CD4-positive, alpha-beta T cell treated with Interleukin-21 for 1 hour (primary cell): ENCODE measurements around the gene MLX.
A peak's percentile ranks its signal among the peaks of the same experiment; 100 is the strongest.

Source experiments
- DNase-seq: peaks from one replicate; pipeline ENCODE4 v3.0.0-alpha.2; 2020

The MLX gene, protein sequence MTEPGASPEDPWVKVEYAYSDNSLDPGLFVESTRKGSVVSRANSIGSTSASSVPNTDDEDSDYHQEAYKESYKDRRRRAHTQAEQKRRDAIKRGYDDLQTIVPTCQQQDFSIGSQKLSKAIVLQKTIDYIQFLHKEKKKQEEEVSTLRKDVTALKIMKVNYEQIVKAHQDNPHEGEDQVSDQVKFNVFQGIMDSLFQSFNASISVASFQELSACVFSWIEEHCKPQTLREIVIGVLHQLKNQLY

GRCh38 chr17:42566883-42567573 is at the start of gene MLX:
Gene MLX, plus strand, starts transcription at chr17:42567100. Its CDS starts 25 bp downstream, at chr17:42567125.
- peak; percentile 92 for DNase-seq

GRCh38 chr17:42517516-42517915 is 49.4 kb upstream of the MLX start:
- peak; percentile 84 for DNase-seq

- no peak for DNase-seq
Measured at GRCh38 chr17:42518046-42518754, 48.7 kb upstream of the MLX start.

GRCh38 chr17:42518755-42519545 is 48.0 kb upstream of the MLX start:
- no peak for DNase-seq

- DNase-seq, result no peak
Measured at GRCh38 chr17:42519546-42520491, 47.1 kb upstream of the MLX start.

GRCh38 chr17:42520540-42520951 is 46.4 kb upstream of the MLX start:
- DNase-seq, result peak; percentile 17

- DNase-seq, result no peak
Measured at GRCh38 chr17:42521036-42521435, 45.9 kb upstream of the MLX start.

DNA sequence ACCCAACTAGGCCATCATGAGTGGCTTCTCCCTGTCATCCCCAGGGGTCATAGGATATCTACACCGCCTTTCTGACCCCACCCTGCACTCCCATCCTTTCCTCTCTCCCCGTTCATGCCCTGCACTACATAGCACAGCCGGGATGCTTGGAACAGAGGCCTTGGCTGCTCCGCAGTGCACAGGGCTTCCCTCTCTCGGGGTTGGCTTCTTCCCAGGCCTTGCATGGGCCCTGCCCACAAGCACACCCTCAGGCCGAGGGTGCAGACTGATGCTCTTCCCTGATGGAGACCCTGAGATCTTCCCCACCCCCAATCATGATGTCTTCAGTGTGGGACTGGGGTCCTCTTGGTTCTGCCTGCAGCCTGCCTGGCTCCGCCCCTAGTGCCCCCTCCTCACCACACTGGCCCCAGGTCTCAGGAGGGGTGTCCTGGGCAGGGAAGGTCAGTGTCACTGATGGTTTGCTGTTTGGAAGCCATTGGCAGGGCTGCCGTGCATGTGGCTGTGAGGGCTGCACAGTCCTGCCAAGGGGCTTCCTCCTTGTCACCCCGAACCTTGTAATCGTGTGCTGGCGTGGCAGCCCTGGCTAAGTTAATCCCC is 45.1 kb upstream of the MLX start:
- no peak for DNase-seq

- DNase-seq, result no peak
Measured at GRCh38 chr17:42522263-42522790, 44.6 kb upstream of the MLX start.

DNA sequence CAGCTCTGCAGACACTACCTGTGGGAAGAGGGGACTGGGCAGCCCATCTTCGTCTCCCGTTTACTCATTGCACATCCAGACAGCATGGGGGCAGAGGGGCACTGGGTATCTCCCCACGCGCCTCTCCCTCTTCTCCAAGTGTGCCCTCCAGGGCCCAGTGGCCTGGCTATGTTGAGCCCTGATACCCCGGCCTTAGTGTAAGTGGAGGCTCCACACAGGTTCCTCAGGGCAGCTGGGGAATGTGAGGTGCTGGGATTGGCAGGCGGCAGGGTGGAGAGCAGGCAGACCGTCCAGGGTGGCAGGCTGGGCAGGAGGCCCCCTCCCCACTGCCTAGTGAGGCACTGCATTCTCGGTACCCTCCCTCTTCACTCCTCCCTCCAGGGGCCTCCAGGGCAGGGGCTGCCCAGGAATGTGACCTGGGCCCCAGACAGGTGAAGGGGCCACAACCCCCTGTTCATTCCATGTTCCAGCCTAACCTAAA is 44.1 kb upstream of the MLX start:
- DNase-seq, result no peak

DNA sequence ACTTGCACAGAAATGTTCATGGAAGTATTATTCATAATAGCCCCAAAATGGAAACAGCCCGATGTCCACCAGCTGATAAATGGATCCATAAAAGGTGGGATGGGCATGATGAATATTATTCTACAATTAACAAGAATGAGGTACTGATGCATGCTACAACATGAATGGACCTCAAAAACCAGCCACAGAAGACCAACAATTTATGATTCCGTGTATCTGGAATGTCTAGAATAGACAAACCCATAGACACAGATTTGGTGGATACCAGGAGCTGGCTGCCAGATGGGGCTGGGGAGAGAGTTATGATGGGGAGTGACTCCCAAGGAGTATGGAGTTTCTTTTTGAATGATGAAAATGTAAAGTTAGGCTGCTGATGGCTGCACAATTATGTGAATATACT is 41.7 kb upstream of the MLX start:
- DNase-seq, result no peak

DNA sequence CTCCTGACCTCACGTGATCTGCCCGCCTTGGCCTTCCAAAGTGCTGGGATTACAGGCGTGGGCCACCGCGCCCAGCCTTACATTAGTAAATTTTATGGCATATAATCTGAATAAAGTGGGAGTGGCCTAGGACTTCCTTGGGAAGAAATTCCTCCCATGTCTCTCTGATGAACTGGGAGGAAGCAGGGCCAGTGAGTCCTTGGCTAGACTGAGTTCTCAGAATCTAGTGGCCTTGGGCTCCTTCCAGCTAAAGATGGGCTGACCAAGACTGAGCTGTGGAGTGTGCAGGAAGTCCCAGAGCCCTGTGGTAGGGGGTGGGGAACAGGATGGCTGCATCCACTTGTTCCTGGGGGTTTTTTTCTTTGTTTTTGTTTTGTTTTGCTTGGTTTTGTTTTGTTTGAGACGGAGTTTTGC is 40.9 kb upstream of the MLX start:
- DNase-seq, result no peak

DNA sequence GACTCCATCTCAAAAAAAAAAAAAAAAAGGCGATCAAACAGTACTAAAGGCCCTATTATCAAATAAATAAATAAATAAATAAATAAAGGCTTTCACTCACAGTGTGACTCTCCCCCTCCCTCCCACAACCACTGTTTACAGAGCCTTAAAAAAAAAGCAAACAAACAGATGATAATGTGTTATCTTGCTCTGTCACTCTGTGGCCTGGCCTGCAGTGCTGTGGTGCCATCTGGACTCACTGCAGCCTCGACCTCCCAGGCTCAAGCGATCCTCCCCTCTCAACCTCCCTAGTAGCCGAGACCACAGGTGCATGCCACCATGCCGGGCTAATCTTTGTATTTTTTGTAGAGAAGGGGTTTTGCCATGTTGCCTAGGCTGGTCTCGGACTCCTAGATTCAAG is 39.0 kb upstream of the MLX start:
- DNase-seq, result no peak

DNA sequence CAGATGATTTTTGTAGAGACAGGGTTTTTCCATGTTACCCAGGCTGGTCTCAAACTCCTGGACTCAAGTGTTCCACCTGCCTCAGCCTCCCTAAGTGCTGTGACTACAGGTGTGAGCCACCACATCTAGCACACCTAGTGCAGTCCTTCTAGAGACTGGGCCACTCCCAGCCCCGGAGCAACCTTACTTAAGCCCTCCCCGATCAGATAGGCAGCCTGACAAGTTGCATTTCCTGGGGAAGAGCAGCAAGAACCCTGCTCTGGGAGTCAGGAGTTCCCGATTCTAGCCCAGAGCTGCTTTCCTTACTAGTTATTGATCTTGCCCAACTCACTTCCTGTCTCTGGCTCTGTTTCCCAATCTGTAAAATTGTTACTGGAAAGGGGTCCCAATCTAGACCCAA is 37.8 kb upstream of the MLX start:
- DNase-seq, result no peak

DNA sequence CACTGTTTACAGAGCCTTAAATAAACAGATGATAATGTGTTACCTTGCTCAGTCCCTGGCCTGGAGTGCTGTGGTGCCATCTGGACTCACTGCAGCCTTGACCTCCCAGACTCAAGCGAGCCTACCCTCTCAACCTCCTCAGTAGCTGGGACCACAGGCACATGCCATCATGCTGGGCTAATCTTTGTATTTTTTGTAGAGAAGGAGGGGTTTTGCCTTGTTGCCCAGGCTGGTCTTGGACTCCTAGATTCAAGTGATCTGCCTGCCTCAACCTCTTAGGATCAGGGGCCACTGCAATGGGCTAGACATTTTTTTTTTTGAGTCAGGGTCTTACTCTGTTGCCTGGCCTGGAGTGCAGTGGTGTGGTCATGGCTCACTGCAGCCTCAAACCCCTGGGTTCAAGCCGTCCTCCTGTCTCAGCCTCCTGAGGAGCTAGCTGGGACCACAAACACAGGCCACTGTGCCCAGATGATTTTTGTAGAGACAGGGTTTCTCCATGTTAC is 35.9 kb upstream of the MLX start:
- DNase-seq, result no peak

GRCh38 chr17:42531455-42532354 is 35.2 kb upstream of the MLX start:
- DNase-seq, result peak; percentile 58

- no peak for DNase-seq
Measured at GRCh38 chr17:42535155-42536047, 31.5 kb upstream of the MLX start.

- peak; percentile 80 for DNase-seq
Measured at GRCh38 chr17:42536048-42536371, 30.9 kb upstream of the MLX start, which contains the start of gene NAGLU. Gene NAGLU, plus strand, starts transcription at chr17:42536241. Its CDS starts 32 bp downstream, at chr17:42536273.
